Stimulated activated CD8-positive, alpha-beta memory T cell treated with anti-CD3 and anti-CD28 coated beads, Interleukin-15, amount 100 ng/mL, for 24 hours (primary cell): ENCODE results near the gene ACIN1.

Experiments used
- DNase-seq: peaks from one replicate; pipeline ENCODE4 v3.0.0-alpha.2; 2020; ENCODE audit warnings: low read depth

Gene ACIN1

GRCh38 chr14:23078692-23079116, 16.2 kb downstream of the ACIN1 start:
- no peak for DNase-seq

- no peak for DNase-seq
Measured at GRCh38 chr14:23077962-23078361, 17.0 kb downstream of the ACIN1 start.

- no peak for DNase-seq
Measured at GRCh38 chr14:23076785-23077408, 18.0 kb downstream of the ACIN1 start.

- DNase-seq = no peak
Measured at GRCh38 chr14:23074906-23075305, 20.0 kb downstream of the ACIN1 start.

GRCh38 chr14:23071921-23072539, 22.9 kb downstream of the ACIN1 start:
- DNase-seq = no peak

GRCh38 chr14:23071244-23071920, 23.6 kb downstream of the ACIN1 start:
- DNase-seq = peak; percentile 46

GRCh38 chr14:23070262-23071129, 24.4 kb downstream of the ACIN1 start:
- no peak for DNase-seq

GRCh38 chr14:23069413-23069806, 25.5 kb downstream of the ACIN1 start:
- no peak for DNase-seq

- DNase-seq = no peak
Measured at GRCh38 chr14:23068789-23069412, 26.0 kb downstream of the ACIN1 start.

GRCh38 chr14:23067847-23068788, 26.8 kb downstream of the ACIN1 start:
- DNase-seq = no peak

- DNase-seq = no peak
Measured at GRCh38 chr14:23066855-23067744, 27.8 kb downstream of the ACIN1 start.

GRCh38 chr14:23066368-23066767, 28.6 kb downstream of the ACIN1 start:
- DNase-seq = no peak

GRCh38 chr14:23063601-23064000, 31.3 kb downstream of the ACIN1 start:
- DNase-seq = no peak

GRCh38 chr14:23062002-23062401, 32.9 kb downstream of the ACIN1 start:
- DNase-seq = no peak

- DNase-seq = no peak
Measured at GRCh38 chr14:23060536-23061260, 34.2 kb downstream of the ACIN1 start.

GRCh38 chr14:23058654-23059504, 36.1 kb downstream of the ACIN1 start:
- no peak for DNase-seq

- DNase-seq = peak; percentile 71
Measured at GRCh38 chr14:23057757-23058653, 36.9 kb downstream of the ACIN1 start.
